HG02840 (cell line): Measurements from ENCODE around the gene BMP7.
"Not testable (repeated sequence)": the region's sequence is repeated elsewhere in the genome, so short reads cannot be mapped to it uniquely, and the experiment has no call there.

Experiments used
- ATAC-seq: cut with Tn5 transposase; IDR thresholded peaks from one replicate; pipeline ENCODE4 v1.9.1; 2021; ENCODE audit warnings: mild to moderate bottlenecking, moderate library complexity, moderate number of reproducible peaks; ENCODE audit not compliant: unreplicated experiment, low FRiP score

The BMP7 gene

DNA sequence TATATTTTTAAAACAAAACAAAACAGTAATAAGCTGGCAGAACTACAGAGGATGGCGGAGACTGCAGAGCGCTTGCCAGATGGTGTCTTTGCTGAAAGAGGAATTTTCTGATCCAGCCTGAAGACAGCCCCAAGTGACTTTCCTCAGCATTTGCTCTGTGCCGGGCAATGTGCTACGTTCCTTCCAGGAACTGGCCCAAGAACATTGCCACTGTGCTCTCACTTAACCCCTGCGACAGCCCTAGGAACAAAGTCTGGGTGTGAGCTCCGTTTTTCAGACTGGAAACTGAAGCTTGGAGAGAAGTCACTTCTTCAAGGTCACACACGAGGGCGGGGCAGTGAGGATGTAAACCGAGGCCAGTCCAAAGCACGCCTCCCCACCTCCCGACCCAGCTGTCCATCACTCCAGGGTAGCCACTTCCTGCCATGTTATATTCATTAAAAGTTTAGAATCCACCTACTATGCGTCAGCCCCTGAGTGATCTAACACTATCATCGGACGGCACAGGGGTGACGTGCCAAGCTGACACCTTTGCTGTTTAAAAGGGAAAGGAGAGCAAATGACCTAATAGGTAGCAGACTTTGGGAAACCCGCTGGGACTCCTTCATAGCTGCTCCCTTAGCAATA lies 22.3 kb upstream of the BMP7 start:
- ATAC-seq: no peak

DNA sequence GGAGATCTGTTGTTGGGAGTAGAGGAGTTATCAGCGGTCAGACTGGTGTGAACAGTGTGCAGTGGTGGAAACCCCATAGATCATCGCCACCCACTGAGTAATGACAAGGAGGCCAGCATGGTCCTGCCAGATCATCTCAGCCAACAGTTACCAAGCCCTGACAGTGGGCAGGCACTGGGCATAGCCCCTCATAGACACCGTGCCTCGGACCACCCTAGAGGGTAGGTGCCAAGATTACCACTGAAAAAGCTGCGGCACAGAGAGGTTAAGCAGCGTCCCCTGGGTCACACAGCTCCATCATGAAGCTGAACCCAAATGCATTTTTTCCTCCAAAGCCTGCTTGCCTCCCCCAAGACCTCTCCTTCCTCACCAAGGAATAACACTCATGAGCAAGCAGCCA lies 21.5 kb upstream of the BMP7 start:
- ATAC-seq: no peak

DNA sequence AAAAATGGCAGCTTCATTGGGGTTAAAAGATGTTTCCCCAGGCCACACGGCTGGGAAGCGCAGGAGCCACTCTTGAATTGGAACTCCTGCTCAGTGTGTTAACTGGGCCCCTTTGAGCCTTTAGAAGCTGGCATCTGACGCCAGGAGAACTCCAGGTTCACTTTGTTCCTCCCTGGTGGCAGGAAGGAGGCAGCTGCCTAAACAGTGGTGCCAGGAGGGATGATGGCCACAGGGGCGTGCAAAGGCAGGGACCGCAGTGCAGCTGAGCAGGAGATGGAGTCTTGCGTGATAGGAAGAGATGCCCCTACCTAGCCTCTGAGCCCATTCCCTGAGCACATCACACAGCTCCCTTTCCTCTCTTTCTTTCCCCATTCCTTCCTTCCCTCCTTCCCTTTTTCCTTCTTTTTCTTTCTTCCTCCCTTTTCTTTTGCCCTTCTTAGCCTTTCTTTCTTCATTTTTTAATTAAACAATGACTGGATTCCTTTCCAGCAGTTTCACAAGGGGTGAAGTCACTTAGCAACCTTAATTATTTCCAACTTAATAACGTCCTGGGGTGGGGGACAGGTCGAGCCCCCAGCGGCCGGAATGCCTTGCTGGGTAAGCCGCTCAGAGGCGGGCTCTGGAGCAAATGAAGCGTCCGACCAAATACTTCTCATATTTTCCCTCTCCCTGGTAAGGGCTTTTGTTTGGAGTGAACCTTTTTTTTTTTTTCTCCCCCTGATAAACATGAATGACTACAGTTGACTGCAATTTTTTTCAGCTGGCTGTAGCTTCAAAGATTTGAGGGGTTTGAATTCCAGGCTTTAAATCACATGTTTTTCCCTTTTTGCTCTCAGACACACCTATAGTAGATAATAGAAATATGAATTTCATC lies 20.8 kb upstream of the BMP7 start:
- no peak for ATAC-seq

DNA sequence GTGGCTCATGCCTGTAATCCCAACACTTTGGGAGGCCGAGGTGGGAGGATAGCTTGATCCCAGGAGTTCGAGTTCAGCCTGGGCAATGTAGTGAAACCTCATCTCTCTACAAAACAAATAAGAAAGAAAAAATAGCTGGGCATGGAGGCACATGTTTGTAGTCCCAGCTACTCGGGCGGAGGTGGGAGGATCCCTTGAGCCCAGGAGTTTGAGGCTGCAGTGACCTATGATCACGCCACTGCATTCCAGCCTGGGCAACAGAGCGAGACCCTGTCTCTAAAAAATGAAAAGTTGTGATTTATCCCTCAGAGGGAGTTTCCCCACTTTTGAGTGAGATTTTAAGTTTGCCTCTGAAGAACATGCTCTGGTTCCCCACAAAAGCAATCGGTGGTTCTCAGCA lies 17.4 kb upstream of the BMP7 start:
- no peak for ATAC-seq

DNA sequence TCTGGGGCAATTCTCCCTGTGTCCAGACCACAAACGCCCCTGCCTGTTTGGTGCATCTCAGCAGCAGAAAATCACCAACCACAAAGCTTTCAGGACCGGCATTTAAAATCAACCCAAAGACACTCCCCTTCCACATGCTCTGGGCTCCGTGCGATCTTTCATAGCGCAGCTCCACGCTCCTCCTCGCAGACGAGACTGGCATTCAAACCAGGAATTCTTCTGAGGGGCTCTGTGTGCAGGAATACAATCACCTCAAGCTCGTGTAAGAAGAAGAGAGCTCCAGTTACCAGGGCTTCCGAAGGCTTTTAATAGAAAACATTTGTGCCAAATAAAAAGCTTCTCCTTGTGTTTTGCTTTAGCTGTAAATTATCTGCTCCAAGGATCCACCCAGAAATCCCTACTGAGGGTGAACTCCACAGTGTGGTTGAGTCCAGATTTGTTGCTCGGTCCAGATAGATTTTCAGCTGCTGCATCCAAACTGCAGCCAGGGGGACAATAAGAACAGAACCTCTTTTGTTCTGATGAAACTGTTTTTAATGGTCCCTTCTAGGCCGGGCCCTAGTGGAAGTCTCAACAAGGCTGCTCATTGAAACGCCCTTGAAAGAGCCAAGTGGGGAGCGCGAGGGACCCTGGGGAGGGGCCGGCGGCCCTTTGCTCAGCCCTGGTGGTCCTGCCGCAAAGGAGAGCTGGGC lies 16.4 kb upstream of the BMP7 start:
- ATAC-seq: no peak

DNA sequence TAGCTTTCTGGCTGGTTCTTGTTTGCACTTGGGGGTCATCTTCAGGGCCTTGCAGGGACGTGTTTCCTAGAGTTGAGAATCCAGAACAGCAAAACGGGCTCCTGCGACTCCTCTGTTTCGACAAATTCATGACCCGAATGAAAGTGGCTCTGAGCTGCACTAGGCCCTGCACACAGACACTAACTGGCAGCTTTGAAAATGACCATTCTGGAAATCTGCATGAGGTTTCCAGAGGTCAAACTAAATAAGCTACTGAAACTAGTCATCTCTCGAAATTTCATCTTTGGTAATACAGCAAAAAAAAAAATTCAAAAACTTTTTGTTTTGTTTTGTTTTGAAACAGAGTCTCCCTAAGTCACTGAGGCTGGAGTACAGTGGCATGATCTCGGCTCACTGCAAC lies 15.5 kb upstream of the BMP7 start:
- no peak for ATAC-seq

DNA sequence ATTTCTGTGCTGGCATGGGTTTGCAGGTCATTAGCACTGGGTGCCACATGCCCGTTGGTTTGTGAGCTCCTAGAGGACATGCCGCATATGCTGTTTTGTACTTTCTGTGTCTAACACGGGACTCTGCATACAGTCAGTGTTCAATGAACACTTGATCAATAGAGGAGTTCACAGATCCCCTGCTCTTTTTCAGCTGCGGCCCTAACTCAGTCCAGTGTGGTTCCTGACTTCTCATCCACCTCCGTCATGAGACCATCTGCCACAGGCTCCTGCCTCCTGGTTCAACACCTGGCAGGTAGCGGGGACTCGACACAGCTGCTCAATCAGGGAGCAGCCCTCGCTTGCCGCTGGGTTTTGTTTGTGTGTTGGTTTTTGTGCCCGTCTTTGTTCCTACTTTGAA lies 13.8 kb upstream of the BMP7 start:
- no peak for ATAC-seq

DNA sequence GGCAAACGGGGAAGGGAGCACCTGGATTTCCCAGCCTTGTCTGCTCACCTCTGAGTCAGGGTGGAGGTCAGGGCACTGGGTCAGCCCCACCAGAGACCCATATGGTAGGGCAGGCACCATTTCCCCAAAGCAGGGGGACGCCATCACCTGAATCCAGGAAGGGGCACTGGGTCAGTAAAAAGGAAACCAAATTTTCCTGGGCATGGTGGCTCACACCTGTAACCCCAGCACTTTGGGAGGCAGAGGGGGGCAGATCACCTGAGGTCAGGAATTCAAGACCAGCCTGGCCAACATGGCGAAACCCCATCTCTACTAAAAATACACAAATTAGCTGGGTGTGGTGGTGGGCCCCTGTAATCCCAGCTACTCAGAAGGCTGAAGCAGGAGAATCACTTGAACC lies 13.1 kb upstream of the BMP7 start:
- ATAC-seq: not testable (repeated sequence)

DNA sequence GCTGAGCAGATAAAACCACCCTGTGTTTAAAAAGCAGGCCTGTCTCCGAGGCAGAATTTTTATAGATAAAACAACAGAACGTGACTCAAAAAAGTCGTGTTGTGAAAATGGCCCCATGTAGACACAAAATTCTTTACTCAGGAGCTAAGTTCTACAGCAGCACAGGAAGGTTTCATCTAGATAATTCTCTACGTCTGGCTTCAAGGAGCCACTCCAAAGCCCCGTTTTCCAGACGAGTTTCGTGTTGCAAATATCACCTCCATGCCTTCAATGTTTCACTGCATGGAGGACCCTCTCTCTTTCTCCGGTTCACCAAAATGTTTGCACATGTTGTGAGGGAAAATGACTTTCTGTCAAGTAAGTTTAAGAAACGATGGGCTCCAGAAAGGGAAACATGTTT lies 12.0 kb upstream of the BMP7 start:
- no peak for ATAC-seq

DNA sequence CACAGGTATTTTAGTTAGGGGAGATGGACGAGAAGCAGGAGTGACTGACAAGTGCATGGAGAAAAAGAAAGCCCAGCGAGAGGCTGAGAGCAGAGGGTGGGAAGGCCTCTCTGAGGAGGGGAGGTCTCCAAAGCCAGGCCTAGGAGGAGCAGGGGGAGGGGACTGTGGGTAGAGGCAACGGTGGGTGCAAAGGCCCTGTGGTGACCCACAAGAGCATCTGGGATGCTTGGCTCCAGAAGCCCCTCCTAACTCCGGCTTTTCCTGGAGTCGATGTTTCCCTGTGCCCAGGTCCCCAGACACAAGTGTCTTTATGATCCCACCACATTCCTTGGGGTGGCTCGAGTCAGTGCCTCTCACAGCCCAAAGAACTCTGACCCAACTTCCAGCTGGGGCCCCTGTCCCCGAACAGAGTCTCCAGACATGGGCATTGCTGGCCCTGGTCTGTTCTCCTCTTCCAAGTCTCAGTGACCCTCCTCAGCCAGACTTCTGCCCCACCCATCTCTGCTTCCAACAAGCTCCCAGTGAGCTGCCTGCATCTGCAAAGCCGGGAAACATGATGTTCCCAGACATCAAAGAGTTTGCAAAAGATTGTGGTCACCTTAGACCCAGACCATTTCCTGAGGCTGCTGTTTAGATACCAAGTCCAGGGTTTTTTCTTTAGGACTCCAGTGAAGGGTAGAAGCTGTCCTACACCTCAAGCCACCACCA lies 11.1 kb upstream of the BMP7 start:
- ATAC-seq: no peak

DNA sequence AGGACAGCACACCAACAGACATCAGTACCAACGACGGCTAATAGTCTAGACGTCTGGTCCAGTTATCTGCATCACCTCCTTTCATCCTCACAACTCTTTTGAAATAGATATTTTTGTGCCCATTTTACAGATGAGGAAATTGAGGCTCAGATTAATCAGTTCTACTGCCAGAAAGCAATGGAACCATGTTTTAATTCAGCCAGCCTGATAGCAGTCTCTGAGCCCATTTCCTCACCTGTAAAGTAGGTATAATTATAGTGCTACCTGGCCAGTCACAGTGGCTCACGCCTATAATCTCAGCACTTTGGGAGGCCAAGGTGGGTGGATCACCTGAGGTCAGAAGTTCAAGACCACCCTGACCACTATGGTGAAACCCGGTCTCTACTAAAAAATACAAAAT lies 9.8 kb upstream of the BMP7 start:
- ATAC-seq: no peak

DNA sequence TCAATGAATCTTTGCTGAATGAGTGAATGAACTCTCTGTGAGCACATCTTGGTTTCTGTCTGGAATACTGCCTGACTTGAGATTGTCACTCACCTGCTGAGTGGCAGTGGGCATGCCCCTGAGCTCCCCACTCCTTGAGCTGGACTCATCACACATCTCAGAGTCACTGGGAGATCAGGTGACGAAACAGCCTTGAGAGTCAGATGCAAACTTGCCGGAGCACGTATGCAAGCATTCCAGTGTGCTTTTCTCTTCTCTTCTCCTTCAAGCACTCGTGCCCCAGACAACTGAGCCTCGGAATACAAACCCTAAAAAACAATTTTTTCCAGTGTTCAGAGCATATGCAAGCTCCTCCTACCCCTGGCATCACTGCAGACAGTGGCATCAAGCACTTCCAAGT lies 9.4 kb upstream of the BMP7 start:
- no peak for ATAC-seq

DNA sequence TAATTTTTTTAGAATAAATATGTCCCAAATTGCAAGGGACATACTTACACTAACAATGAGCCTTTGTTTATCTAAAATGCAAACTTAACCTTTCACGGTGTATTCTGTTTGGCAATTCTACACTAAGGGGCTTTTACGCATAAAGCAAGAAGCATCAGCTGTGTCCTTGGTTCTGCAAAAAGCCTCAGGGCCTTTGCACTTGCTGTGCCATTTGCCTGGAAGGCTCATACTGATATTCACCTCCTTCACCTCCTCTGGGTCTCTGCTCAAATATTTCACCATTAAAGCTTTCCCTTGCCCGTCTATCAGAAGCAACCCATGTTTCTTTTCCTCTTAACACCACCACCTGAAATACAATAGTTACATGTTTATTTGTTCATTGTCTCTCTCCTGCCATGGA lies 8.9 kb upstream of the BMP7 start:
- no peak for ATAC-seq

DNA sequence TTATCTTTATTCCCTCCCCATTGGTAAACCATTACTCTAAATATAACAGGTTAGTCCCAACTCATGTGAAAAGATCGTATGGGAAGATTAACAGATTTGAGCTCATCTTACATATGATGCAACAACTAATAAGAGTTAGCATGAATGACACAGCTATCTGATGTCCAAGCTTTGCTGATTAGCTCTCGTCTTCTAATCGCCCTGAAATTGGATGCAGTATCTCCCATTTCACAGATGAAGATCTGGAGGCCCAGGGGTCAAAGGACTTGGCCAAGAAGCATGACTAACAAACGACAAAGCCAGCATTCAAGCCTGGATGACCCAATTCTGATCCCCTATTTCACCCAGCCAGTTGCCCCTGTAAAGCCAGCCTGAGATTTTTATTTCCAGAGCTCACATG lies 8.4 kb upstream of the BMP7 start:
- ATAC-seq: no peak

DNA sequence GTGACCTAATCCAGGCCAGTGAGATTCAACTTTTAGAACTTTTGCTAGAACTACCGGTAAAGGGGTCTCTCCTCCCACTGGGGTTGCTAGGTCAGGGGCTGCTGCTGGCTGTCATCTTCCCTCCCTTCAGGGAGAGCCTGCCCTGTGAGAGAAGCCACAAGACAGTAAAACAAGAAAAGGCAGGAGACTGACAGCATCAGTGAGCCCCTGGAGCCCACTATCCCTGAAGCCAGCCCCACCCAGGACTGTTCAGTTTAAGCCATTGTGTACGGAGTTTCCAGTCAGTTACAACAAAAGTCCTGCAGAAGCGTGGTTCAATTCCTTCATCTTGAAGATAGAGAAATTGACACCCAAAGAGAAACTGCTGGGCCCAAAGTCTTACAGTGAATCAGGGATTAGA lies 7.9 kb upstream of the BMP7 start:
- no peak for ATAC-seq

DNA sequence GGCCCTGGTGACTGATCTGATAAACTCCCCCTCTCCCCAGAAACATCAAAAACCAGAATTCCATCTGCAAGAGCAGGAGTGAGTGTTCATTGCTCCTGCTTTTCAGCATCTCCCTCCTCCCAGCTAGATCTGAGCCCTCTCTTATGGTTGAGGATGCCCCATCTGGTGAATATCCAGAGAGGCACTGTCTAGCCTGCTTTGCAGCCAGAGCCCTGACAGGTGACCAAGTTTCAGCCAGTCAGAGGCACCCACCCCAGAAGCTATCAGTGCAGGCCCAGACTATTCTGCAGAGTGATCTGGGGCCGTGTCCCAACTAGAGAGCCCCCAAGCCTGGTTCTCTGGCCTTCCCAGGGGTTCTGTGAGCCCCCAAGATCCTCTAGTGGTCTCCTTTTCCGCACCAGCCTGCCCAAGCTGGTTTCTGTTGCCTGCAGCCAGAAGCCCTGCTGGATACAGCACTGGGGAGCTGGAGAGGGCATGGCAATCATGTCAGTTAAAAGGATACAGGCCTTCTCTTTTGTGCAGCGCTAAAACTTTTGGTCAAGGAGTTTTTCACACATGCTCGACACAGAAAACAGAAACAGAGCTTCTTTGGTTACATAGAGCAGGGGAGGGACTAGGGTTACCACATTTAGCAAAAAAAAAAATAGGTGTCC lies 6.6 kb upstream of the BMP7 start:
- no peak for ATAC-seq

DNA sequence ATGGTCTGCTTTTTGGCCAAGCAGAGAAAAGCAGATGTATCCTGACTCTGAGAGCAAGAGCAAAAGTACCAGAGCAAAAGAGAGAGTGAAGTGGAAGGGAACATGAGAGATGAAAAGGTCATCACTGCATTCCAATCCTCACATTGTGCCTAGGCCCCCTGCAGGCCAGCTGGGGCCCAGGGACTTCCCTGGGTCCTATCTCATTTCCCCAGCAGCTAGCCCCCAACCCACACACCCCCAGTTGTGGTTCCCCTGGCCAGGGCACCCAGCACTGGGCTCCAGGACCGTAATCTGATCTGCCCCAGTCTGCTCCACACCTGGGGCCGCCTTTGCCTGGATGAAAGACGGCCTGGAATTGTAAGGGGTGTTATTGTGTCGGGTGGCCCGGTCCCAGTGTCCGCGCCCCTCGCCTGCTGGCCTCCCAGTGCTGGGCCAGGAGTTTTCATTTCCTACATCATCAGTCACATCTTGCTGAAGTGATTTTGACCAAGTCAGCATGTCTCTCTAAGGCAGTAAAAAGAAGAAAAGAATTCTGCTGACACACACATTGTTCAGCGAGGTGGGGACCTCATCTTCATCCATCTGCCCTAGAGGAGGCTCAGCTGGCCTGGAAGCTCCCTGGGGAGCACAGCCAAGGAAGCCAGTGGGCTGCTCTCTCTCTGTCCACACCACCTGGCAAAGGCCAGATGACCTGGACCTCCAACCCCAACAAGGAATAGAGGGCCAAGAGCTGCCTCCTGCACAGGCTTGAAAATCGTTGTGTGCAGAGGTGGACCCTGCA lies 4.0 kb upstream of the BMP7 start:
- ATAC-seq: no peak

DNA sequence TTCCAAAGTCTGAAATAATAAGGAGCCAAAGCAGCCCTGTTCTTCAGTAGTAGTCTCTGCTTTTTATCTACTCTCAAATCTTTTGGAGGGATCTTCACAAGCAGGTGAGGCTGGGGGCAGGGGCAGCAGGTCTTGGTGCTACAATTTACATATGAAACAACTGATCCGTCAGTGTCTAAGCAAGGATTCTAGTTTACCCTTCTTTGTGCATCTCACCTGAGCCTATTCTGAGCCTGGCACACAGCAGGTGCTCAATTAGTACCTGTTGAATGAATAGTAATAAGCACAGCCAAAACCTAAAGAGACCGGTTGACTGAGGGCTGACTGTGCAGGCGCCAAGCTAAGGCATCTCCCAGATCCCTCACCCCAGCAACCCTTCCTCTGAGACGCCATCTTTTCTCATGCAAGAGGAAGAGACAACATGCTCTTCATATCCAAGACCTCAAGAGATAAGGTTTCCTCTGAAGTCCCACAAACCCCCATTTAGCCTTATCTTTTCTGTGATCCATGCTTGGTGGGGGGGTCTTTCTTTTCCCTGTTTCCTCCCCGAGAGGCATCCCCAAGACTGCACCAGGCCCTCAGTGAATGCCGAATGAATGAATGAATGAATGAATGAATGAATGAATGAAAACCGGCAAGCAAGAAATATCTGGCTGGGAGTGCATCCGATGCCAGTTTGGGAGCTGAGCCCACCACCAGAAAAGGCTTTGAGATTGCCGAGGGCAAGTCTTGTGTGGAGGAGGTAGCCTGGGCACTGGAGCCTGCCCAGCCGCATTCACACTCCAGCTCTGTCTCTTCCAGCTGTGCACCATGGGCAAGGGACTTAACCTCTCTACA lies 2.9 kb upstream of the BMP7 start:
- ATAC-seq: no peak
